Fibroblast of lung (primary cell): ENCODE results near the gene TTC38.

Experiments used
- EZH2 ChIP-seq: IDR thresholded peaks from 2 replicates; pipeline ENCODE4 v1.5.1; 2012; ENCODE audit warnings: low read length, control low read depth, mild to moderate bottlenecking; ENCODE audit errors: missing control alignments
- TF ChIP-seq, protein P1 (sequence below), 2 donors: IDR thresholded peaks in 1 of 2; conservative IDR thresholded peaks in 1 of 2; 1 replicate in 1 of 2; 2 replicates in 1 of 2; pipeline ENCODE4 v1.5.1; 2011 to 2012; ENCODE audit warnings: low read length in 2 of 2, control low read depth in 1 of 2, inconsistent platforms in 1 of 2, low read depth in 1 of 2, mild to moderate bottlenecking in 1 of 2

DNA sequence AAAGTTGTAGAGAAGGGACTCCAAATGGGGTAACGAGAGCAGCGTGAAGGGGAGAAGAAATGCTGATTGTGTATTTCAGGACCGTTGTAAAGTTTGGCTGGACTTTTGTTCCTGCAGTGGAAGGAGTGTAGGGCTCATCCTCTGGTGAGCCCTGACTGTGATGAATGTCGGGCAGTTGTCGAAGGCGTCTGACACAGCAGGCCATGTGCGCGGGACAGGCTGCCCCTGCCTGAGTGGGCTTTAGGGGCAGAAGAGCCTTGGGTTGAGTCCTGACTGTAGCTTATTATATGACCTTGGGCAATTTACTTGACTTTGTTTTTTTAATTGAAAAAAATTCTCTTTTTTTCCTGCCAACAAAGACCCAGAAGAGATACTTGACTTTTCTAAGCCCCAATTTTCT, 70.8 kb downstream of the TTC38 start:
- TF ChIP-seq, protein P1, sequence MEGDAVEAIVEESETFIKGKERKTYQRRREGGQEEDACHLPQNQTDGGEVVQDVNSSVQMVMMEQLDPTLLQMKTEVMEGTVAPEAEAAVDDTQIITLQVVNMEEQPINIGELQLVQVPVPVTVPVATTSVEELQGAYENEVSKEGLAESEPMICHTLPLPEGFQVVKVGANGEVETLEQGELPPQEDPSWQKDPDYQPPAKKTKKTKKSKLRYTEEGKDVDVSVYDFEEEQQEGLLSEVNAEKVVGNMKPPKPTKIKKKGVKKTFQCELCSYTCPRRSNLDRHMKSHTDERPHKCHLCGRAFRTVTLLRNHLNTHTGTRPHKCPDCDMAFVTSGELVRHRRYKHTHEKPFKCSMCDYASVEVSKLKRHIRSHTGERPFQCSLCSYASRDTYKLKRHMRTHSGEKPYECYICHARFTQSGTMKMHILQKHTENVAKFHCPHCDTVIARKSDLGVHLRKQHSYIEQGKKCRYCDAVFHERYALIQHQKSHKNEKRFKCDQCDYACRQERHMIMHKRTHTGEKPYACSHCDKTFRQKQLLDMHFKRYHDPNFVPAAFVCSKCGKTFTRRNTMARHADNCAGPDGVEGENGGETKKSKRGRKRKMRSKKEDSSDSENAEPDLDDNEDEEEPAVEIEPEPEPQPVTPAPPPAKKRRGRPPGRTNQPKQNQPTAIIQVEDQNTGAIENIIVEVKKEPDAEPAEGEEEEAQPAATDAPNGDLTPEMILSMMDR (conservative IDR thresholded peaks at IDR 0.05 in 1 of 2, IDR thresholded peaks at IDR 0.05 in 1 of 2; ENCODE audit: low read depth in 1 of 2, low read length in 2 of 2) = no peak
- TF ChIP-seq EZH2 = no peak
